Erythroblast (primary cell): ENCODE results near the gene DAGLA.

Source experiments
- GATA1 ChIP-seq: IDR thresholded peaks from 2 replicates; pipeline ENCODE4 v1.6.1; 2011; ENCODE audit warnings: low read depth, mild to moderate bottlenecking, control low read depth, low read length, moderate library complexity
- POLR2A ChIP-seq: IDR thresholded peaks from 2 replicates; pipeline ENCODE4 v1.6.1; 2011; ENCODE audit warnings: mild to moderate bottlenecking, low read length

DNA sequence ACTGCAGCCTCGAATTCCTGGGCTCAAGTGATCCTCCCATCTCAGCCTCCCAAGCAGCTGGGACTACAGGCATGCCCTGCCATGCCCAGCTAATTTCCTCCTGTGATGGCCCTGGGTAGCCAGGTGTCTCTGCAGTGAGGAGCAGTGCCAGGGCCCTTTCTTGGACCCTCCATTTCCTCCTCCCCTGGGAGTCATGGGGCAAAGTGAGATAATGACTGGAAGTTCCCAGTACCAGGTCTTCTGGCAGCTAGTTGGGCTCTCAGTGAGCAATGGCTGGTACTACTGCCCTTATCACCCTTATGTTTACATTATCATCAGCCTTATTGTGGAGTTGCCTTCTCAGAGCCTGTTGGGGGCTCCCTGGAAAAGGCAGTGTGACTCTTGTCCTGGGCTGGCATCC, 17.6 kb downstream of the DAGLA start:
- TF ChIP-seq POLR2A = no peak
- TF ChIP-seq GATA1 = no peak
